Measurements from ENCODE around the gene SPAST. TPM values are rescaled to one million over a fixed set of nuclear protein-coding genes. Genes with fewer than 3 reads are reported as not detected.

Gene SPAST
- total and polyA plus RNA-seq, 9 of the 15 experiments (the other 6 are each of a cell fraction or from before 2014, with no cell fraction given): 7.4 to 37.0 (median 19.0) TPM

DNA sequence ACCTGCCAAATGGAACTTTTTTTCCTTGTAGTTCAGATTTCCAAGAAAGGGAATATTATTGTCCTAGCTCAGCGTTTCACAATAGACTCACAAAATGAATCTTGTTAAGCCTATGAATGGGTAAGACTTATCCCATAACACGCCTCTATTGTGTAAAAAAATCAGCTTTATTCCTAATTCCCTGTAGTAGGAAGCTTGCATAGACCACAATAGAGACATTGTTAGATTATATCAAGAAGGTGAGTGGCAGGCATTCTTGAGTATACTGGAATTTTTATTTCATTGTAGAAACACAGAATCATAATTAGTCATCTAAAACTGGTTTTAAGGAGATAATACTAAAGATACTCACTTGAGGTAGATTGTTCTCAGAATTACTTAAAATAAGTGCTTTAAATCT lies 55.8 kb downstream of the SPAST start:
- ChIA-PET POLR2A (interaction anchor here (0.8 kb wide), 1 partner anchor 46 kb away, joined by 3 read pairs; the partner anchor contains the start of gene SLC30A6), CTCF (ENCODE audit: low intra/inter-chr PET ratio) (no interaction called here)
- 64% methylated on average over 2 of the region's 2 CpGs for WGBS (ENCODE audit: insufficient coverage, low coverage, missing lambda C conversion rate)
- Histone ChIP-seq H3K9ac (ENCODE audit: insufficient read depth in 1 of 2, low read depth in 2 of 2, low read length in 2 of 2) (no peak overlapping the region), H3K4me1 (replicated peaks in 1 of 2; ENCODE audit: control insufficient read depth in 2 of 2, insufficient read depth in 2 of 2, low read length in 2 of 2) (no peaks in the 10 kb centered on the region), H3K4me3 (no peak overlapping the region), H3K79me2 (ENCODE audit: control insufficient read depth, insufficient read depth, low read length) (no peaks in the 10 kb centered on the region), H2AFZ (ENCODE audit: low read depth, low read length) (no peak overlapping the region), H3K4me2 (ENCODE audit: insufficient read depth, low read length) (no peak overlapping the region), H3K9me1 (ENCODE audit: control insufficient read depth, insufficient read depth, low read length) (no peaks in the 10 kb centered on the region), H4K20me1 (replicated peaks; ENCODE audit: control insufficient read depth, insufficient read depth, low read length) (no peaks in the 10 kb centered on the region), H3K27ac (ENCODE audit: extremely low read depth, low read depth, low read length) (no peak overlapping the region), H3K27me3 (ENCODE audit: control insufficient read depth in 2 of 2, insufficient read depth in 2 of 2, low read length in 2 of 2) (no peaks in the 10 kb centered on the region), H3K9me3 (replicated peaks; ENCODE audit: control insufficient read depth, insufficient read depth, low read depth, low read length) (no peaks in the 10 kb centered on the region), H3K36me3 (ENCODE audit: control insufficient read depth, insufficient read depth, low read length) (peaks cover 35% of the 10 kb centered on the region)
- TF ChIP-seq POLR3G (IDR thresholded peaks at IDR 0.05; ENCODE audit: extremely low read depth, insufficient read length, insufficient replicate concordance) (no peak), TFAM (CRISPR knock-in tag; conservative IDR thresholded peaks at IDR 0.05) (no peak), MECOM (CRISPR knock-in tag; IDR thresholded peaks at IDR 0.05) (no peak), RBM25 (IDR thresholded peaks at IDR 0.05; ENCODE audit: low read depth, low read length, severe bottlenecking) (no peak), KDM4B (IDR thresholded peaks at IDR 0.05; ENCODE audit: borderline replicate concordance in 2 of 2, low read depth in 1 of 2) (no peak), SOX6 (IDR thresholded peaks at IDR 0.05) (no peak), ZNF76 (CRISPR knock-in tag; IDR thresholded peaks at IDR 0.05; ENCODE audit: borderline replicate concordance) (no peak), ZNF146 (CRISPR knock-in tag; IDR thresholded peaks at IDR 0.05; ENCODE audit: unreplicated experiment) (no peak), NFE2 (IDR thresholded peaks at IDR 0.05; ENCODE audit: low read depth) (no peak), ZNF445 (CRISPR knock-in tag; IDR thresholded peaks at IDR 0.05; ENCODE audit: low read depth) (no peak), ZFPM2 (CRISPR knock-in tag; IDR thresholded peaks at IDR 0.05) (no peak), ESRRA (IDR thresholded peaks at IDR 0.05; ENCODE audit: borderline replicate concordance, low read depth) (no peak), RBM22 (IDR thresholded peaks at IDR 0.05; ENCODE audit: low read depth, low read length, poor library complexity, severe bottlenecking) (no peak), DACH1 (IDR thresholded peaks at IDR 0.05; ENCODE audit: partially characterized antibody) (no peak), ZNF24 (IDR thresholded peaks at IDR 0.05) (no peak)
- TF ChIP-seq, protein P1, sequence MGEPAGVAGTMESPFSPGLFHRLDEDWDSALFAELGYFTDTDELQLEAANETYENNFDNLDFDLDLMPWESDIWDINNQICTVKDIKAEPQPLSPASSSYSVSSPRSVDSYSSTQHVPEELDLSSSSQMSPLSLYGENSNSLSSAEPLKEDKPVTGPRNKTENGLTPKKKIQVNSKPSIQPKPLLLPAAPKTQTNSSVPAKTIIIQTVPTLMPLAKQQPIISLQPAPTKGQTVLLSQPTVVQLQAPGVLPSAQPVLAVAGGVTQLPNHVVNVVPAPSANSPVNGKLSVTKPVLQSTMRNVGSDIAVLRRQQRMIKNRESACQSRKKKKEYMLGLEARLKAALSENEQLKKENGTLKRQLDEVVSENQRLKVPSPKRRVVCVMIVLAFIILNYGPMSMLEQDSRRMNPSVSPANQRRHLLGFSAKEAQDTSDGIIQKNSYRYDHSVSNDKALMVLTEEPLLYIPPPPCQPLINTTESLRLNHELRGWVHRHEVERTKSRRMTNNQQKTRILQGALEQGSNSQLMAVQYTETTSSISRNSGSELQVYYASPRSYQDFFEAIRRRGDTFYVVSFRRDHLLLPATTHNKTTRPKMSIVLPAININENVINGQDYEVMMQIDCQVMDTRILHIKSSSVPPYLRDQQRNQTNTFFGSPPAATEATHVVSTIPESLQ (CRISPR knock-in tag; IDR thresholded peaks at IDR 0.05): no peak
- TF ChIP-seq, protein P2, sequence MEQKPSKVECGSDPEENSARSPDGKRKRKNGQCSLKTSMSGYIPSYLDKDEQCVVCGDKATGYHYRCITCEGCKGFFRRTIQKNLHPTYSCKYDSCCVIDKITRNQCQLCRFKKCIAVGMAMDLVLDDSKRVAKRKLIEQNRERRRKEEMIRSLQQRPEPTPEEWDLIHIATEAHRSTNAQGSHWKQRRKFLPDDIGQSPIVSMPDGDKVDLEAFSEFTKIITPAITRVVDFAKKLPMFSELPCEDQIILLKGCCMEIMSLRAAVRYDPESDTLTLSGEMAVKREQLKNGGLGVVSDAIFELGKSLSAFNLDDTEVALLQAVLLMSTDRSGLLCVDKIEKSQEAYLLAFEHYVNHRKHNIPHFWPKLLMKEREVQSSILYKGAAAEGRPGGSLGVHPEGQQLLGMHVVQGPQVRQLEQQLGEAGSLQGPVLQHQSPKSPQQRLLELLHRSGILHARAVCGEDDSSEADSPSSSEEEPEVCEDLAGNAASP (IDR thresholded peaks at IDR 0.05): no peak
- DNase-seq (ENCODE audit: extremely low read depth in 1 of 4, low spot score in 3 of 4) (no peak), ATAC-seq (no peak), FAIRE-seq (peak; percentile 46)
- intact Hi-C loops (cut with micrococcal nuclease): no loop called here
- BruUV-seq (replicated peaks): no TSS peak
- in situ Hi-C loops (cut with MboI): no loop called here

All from K562 (cell line).